Activated naive CD4-positive, alpha-beta T cell treated with anti-CD3 and anti-CD28 coated beads, Interleukin-2, amount 50 U/mL, for 24 hours (primary cell): ENCODE data around the gene PUM1.

Experiments used
- H3K27ac Mint-ChIP-seq: one replicate; pipeline ENCODE4 v1.8.0; 2021; ENCODE audit warnings: mild to moderate bottlenecking, mixed read lengths
- H3K27me3 Mint-ChIP-seq: one replicate; pipeline ENCODE4 v1.8.0; 2021; ENCODE audit warnings: mixed read lengths
- H3K36me3 Mint-ChIP-seq: one replicate; pipeline ENCODE4 v1.8.0; 2021; ENCODE audit warnings: mixed read lengths
- H3K4me1 Mint-ChIP-seq: one replicate; pipeline ENCODE4 v1.8.0; 2021; ENCODE audit warnings: mixed read lengths
- H3K4me3 Mint-ChIP-seq: one replicate; pipeline ENCODE4 v1.8.0; 2021; ENCODE audit warnings: mild to moderate bottlenecking, mixed read lengths
- H3K9me3 Mint-ChIP-seq: one replicate; pipeline ENCODE4 v1.8.0; 2021; ENCODE audit warnings: mixed read lengths

PUM1 gene

GRCh38 chr1:30899577-30900389 is 165.7 kb downstream of the PUM1 start:
- H3K4me3 Mint-ChIP-seq, result no peak overlapping the region
- no peaks in the 10 kb centered on the region for H3K9me3 Mint-ChIP-seq
- no peak overlapping the region for H3K27ac Mint-ChIP-seq
- no peaks in the 10 kb centered on the region for H3K27me3 Mint-ChIP-seq
- no peaks in the 10 kb centered on the region for H3K36me3 Mint-ChIP-seq
- H3K4me1 Mint-ChIP-seq, result no peaks in the 10 kb centered on the region

GRCh38 chr1:30898031-30898815 is 167.3 kb downstream of the PUM1 start:
- Mint-ChIP-seq H3K4me1 (no peaks in the 10 kb centered on the region), H3K27me3 (no peaks in the 10 kb centered on the region), H3K27ac (no peak overlapping the region), H3K9me3 (no peaks in the 10 kb centered on the region), H3K4me3 (no peak overlapping the region), H3K36me3 (no peaks in the 10 kb centered on the region)

GRCh38 chr1:30896905-30897304 is 168.6 kb downstream of the PUM1 start:
- Mint-ChIP-seq H3K4me3 (no peak overlapping the region), H3K9me3 (no peaks in the 10 kb centered on the region), H3K36me3 (no peaks in the 10 kb centered on the region), H3K27me3 (no peaks in the 10 kb centered on the region), H3K27ac (no peak overlapping the region), H3K4me1 (no peaks in the 10 kb centered on the region)

GRCh38 chr1:30895944-30896660 is 169.4 kb downstream of the PUM1 start:
- H3K4me3 Mint-ChIP-seq, result no peak overlapping the region
- no peaks in the 10 kb centered on the region for H3K4me1 Mint-ChIP-seq
- H3K27ac Mint-ChIP-seq, result no peak overlapping the region
- no peaks in the 10 kb centered on the region for H3K36me3 Mint-ChIP-seq
- H3K9me3 Mint-ChIP-seq, result no peaks in the 10 kb centered on the region
- no peaks in the 10 kb centered on the region for H3K27me3 Mint-ChIP-seq

- Mint-ChIP-seq H3K4me3 (no peak overlapping the region), H3K9me3 (no peaks in the 10 kb centered on the region), H3K36me3 (no peaks in the 10 kb centered on the region), H3K4me1 (no peaks in the 10 kb centered on the region), H3K27ac (no peak overlapping the region), H3K27me3 (no peaks in the 10 kb centered on the region)
Observed at GRCh38 chr1:30895382-30895943, 170.1 kb downstream of the PUM1 start.

- H3K4me3 Mint-ChIP-seq, result no peak overlapping the region
- no peak overlapping the region for H3K27ac Mint-ChIP-seq
- H3K4me1 Mint-ChIP-seq, result no peaks in the 10 kb centered on the region
- no peaks in the 10 kb centered on the region for H3K27me3 Mint-ChIP-seq
- no peaks in the 10 kb centered on the region for H3K9me3 Mint-ChIP-seq
- H3K36me3 Mint-ChIP-seq, result no peaks in the 10 kb centered on the region
Observed at GRCh38 chr1:30894508-30894973, 171.0 kb downstream of the PUM1 start.

GRCh38 chr1:30893776-30894507 is 171.6 kb downstream of the PUM1 start:
- Mint-ChIP-seq H3K4me1 (no peaks in the 10 kb centered on the region), H3K27me3 (peaks cover 1% of the 10 kb centered on the region), H3K27ac (peak overlapping the region; percentile 61), H3K9me3 (no peaks in the 10 kb centered on the region), H3K36me3 (no peaks in the 10 kb centered on the region), H3K4me3 (no peak overlapping the region)

- H3K9me3 Mint-ChIP-seq, result no peaks in the 10 kb centered on the region
- H3K27me3 Mint-ChIP-seq, result peaks cover 1% of the 10 kb centered on the region
- H3K27ac Mint-ChIP-seq, result peak overlapping the region; percentile 30
- no peaks in the 10 kb centered on the region for H3K4me1 Mint-ChIP-seq
- H3K36me3 Mint-ChIP-seq, result no peaks in the 10 kb centered on the region
- no peak overlapping the region for H3K4me3 Mint-ChIP-seq
Observed at GRCh38 chr1:30892671-30893073, 172.8 kb downstream of the PUM1 start.

- H3K9me3 Mint-ChIP-seq, result no peaks in the 10 kb centered on the region
- H3K27ac Mint-ChIP-seq, result no peak overlapping the region
- H3K4me3 Mint-ChIP-seq, result no peak overlapping the region
- no peaks in the 10 kb centered on the region for H3K4me1 Mint-ChIP-seq
- H3K27me3 Mint-ChIP-seq, result peaks cover 3% of the 10 kb centered on the region
- H3K36me3 Mint-ChIP-seq, result no peaks in the 10 kb centered on the region
Observed at GRCh38 chr1:30891227-30891552, 174.3 kb downstream of the PUM1 start.

GRCh38 chr1:30890502-30891226 is 174.9 kb downstream of the PUM1 start:
- Mint-ChIP-seq H3K36me3 (no peaks in the 10 kb centered on the region), H3K4me1 (no peaks in the 10 kb centered on the region), H3K27ac (no peak overlapping the region), H3K27me3 (peaks cover 3% of the 10 kb centered on the region), H3K4me3 (no peak overlapping the region), H3K9me3 (no peaks in the 10 kb centered on the region)

- Mint-ChIP-seq H3K4me3 (no peak overlapping the region), H3K9me3 (no peaks in the 10 kb centered on the region), H3K4me1 (no peaks in the 10 kb centered on the region), H3K27ac (no peak overlapping the region), H3K36me3 (no peaks in the 10 kb centered on the region), H3K27me3 (peaks cover 3% of the 10 kb centered on the region)
Observed at GRCh38 chr1:30889511-30889910, 176.0 kb downstream of the PUM1 start.

GRCh38 chr1:30888975-30889374 is 176.5 kb downstream of the PUM1 start:
- no peak overlapping the region for H3K27ac Mint-ChIP-seq
- no peaks in the 10 kb centered on the region for H3K36me3 Mint-ChIP-seq
- H3K27me3 Mint-ChIP-seq, result peaks cover 3% of the 10 kb centered on the region
- no peaks in the 10 kb centered on the region for H3K9me3 Mint-ChIP-seq
- no peaks in the 10 kb centered on the region for H3K4me1 Mint-ChIP-seq
- no peak overlapping the region for H3K4me3 Mint-ChIP-seq

GRCh38 chr1:30888391-30888790 is 177.1 kb downstream of the PUM1 start:
- Mint-ChIP-seq H3K4me3 (no peak overlapping the region), H3K36me3 (no peaks in the 10 kb centered on the region), H3K27ac (no peak overlapping the region), H3K27me3 (peaks cover 3% of the 10 kb centered on the region), H3K9me3 (no peaks in the 10 kb centered on the region), H3K4me1 (no peaks in the 10 kb centered on the region)

GRCh38 chr1:30887485-30888315 is 177.8 kb downstream of the PUM1 start:
- no peaks in the 10 kb centered on the region for H3K4me1 Mint-ChIP-seq
- H3K9me3 Mint-ChIP-seq, result no peaks in the 10 kb centered on the region
- H3K27ac Mint-ChIP-seq, result no peak overlapping the region
- H3K36me3 Mint-ChIP-seq, result no peaks in the 10 kb centered on the region
- peaks cover 3% of the 10 kb centered on the region for H3K27me3 Mint-ChIP-seq
- H3K4me3 Mint-ChIP-seq, result no peak overlapping the region
